Measurements from ENCODE around the gene RGS10.
"Not testable (repeated sequence)": the region's sequence is repeated elsewhere in the genome, so short reads cannot be mapped to it uniquely, and the experiment has no call there.

RGS10 gene, protein sequence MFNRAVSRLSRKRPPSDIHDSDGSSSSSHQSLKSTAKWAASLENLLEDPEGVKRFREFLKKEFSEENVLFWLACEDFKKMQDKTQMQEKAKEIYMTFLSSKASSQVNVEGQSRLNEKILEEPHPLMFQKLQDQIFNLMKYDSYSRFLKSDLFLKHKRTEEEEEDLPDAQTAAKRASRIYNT
- 53.8 to 113 reads per million in 2 donors for total RNA-seq

- DNase-seq = peak; percentile 66
Observed at GRCh38 chr10:119542357-119542987, at the start of gene RGS10. RGS10 (minus strand) TSS chr10:119542719; CDS start chr10:119542638, 81 bp downstream.

DNA sequence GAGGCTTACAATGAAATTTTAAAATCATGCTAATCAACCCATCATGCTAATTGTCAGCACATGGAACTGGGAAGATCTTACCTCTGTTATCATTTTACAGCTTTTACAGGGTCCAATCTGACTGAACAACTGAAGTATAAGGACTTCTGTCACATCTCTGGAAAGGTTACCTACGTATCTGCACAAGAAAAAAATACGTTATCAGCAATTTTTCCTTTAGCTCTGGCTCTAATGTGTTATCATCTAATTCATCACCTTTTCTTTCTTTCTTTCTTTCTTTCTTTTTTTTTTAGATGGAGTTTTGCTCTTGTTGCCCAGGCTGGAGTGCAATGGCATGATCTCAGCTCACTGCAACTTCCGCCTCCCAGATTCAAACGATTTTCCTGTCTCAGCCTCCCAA lies 45.6 kb upstream of the RGS10 start:
- DNase-seq = no peak

GRCh38 chr10:119578355-119578754 lies 35.8 kb upstream of the RGS10 start:
- no peak for DNase-seq

DNA sequence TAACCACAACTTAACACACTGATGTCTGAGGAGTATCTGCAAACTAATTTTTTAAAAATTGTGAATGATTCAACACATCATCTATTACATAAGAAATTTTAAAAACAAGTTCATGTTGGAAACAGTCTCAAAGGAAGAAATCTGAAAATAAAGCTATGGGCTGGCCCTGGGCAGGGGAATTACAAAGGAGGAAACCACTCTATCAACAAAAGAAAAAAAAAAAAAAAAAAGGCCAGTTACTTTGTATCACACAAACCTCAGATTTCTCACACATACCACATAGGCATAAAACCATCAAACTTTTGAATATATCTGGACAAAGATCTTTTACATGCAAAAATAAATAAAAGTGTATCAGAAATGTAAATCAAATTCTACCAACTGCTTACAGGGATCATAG lies 33.5 kb upstream of the RGS10 start:
- DNase-seq = no peak

GRCh38 chr10:119575506-119575905 lies 33.0 kb upstream of the RGS10 start:
- DNase-seq = no peak

DNA sequence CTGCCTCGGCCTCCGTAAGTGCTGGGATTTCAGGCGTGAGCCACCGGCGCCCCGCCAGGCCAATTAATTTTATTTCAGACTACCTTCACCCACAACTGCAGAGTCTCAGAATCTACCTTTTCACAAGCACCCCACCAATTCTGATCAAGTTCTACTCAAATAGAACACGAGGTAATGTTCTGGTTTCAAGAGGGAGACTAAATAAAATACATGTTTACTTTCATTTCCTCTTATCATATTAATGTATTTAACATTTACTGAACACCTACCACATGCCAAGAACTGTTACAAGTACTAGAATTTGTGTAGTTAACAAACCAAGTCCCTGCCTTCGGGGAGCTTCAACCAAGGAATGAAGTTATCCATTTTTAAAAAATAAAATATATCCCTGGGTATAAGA lies 25.5 kb upstream of the RGS10 start:
- no peak for DNase-seq

DNA sequence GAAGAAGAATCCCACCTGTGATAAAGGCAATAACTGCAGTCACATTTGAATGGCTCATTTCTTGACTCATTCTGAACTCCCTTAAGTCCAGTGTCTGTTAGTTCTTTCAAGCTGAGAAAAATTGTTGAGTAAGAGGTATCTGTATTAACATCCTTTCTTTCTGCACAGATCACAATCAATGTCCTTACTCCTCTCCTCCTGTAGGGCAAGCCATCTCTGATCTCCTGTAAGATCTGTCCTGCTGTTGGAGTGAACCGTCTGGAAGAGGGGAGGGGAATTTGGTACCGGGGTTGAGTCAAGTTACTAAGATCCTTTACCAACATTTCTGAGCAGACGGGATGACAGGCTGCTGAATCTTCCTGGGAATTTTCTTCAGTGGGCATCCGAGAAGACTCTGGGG lies 19.6 kb upstream of the RGS10 start:
- DNase-seq = no peak

GRCh38 chr10:119559511-119559910 lies 17.0 kb upstream of the RGS10 start:
- not testable (repeated sequence) for DNase-seq

DNA sequence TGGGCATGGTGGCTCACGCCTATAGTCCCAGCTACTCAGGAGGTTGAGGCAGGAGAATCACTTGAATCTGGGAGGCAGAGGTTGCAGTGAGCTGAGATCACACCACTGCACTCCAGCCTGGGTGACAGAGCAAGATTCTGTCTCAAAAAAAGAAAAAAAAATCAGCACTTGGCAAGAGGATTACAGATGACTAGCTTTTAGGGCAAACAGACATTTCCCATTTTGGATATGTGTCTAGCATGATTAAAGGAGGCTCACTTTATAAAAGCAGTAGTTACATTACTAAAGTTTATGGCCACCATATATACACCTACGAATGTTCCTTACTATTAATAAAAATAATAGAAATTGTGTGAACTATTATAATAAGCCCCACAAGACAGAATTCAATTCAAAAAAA lies 13.6 kb upstream of the RGS10 start:
- DNase-seq = not testable (repeated sequence)

DNA sequence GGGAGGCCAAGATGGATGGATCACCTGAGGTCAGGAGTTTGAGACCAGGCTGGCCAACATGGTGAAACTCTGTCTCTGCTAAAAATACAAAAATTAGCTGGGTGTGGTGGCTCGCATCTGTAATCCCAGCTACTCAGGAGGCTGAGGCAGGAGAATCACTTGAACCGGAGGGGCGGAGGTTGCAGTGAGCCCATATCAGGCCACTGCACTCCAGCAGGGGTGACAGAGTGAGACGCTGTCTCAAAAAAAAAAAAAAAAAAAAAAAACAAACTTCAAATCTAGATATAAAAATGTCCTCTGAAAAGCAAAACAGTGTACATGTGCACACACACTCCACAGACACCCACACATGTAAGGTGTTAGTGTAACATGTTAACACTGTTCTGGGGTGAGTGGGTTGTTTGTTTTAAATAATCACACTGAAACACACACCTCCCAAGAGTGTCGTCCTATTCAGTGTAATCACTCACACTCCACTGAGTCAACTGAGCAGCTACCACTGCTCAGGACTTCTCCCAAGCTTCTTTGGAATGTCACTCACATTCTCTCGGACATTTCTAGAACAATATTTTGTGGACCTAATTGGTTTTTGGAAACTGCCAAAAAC lies 12.8 kb upstream of the RGS10 start:
- DNase-seq = no peak

- no peak for DNase-seq
Observed at GRCh38 chr10:119550827-119551226, 8.3 kb upstream of the RGS10 start.

GRCh38 chr10:119549247-119549999 lies 6.9 kb upstream of the RGS10 start:
- DNase-seq = no peak

- DNase-seq = no peak
Observed at GRCh38 chr10:119546009-119546408, 3.5 kb upstream of the RGS10 start.

DNA sequence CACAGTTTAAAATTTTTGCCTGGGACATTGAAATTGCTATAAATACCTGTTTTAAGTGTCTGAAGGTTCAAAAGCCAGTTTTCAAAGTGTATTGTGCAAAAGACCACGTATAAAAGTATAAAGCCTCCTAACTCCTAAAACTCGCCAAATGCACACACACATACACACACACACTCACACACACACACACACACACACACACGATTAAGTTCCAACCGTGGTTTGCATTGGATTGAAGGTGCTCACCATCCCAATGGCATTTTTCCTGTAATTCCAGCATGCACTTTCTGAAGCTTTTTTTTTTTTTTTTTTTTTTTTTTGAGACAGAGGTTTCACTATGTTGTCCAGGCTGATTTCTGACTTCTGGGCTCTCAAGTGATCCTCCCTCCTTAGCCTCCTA lies 2.8 kb upstream of the RGS10 start:
- no peak for DNase-seq

- DNase-seq = no peak
Observed at GRCh38 chr10:119543814-119544642, 1.5 kb upstream of the RGS10 start.

GRCh38 chr10:119542988-119543813 lies 682 bp upstream of the RGS10 start:
- peak; percentile 42 for DNase-seq

GRCh38 chr10:119541459-119542356 lies 811 bp downstream of the RGS10 start:
- peak; percentile 37 for DNase-seq

- DNase-seq = no peak
Observed at GRCh38 chr10:119541046-119541445, 1.5 kb downstream of the RGS10 start.

- DNase-seq = no peak
Observed at GRCh38 chr10:119540038-119540437, 2.5 kb downstream of the RGS10 start.

- no peak for DNase-seq
Observed at GRCh38 chr10:119539359-119539825, 3.1 kb downstream of the RGS10 start.

Data from T-helper 9 cell (primary cell).